ENCODE data around the gene MAZ. TPM values are rescaled to one million over a fixed set of nuclear protein-coding genes. Genes with fewer than 3 reads are reported as not detected.

MAZ gene
- total RNA-seq, 2 experiments from 2014 or later = 427 to 438 TPM

DNA sequence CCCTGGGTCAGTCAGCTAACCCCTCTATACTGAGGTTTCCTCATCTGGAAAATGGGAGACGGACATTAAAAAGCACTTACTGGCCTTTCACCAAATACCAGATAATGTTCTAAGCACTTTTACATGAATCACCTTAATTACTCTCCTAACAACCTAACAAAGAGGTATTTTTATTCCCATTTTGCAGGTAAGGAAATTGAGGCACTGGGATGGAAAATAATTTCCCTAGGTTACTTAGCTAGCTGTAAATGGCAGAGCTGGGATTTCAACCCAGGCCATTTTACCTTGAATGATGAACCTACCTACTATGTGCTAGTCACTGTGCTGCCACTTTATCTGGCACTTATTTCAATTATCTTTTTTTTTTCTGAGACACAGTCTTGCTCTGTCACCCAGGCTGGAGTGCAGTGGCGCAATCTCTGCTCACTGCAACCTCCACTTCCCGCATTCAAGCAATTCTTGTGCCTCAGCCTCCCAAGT is 12.1 kb upstream of the MAZ start:
- H3K4me3 Mint-ChIP-seq = no peak overlapping the region
- no peak for DNase-seq
- peaks cover 45% of the 10 kb centered on the region for H3K36me3 Mint-ChIP-seq
- no peak overlapping the region for H3K27ac Mint-ChIP-seq
- H3K4me1 Mint-ChIP-seq = peaks cover 27% of the 10 kb centered on the region
- no peaks in the 10 kb centered on the region for H3K9me3 Mint-ChIP-seq
- no peaks in the 10 kb centered on the region for H3K27me3 Mint-ChIP-seq

DNA sequence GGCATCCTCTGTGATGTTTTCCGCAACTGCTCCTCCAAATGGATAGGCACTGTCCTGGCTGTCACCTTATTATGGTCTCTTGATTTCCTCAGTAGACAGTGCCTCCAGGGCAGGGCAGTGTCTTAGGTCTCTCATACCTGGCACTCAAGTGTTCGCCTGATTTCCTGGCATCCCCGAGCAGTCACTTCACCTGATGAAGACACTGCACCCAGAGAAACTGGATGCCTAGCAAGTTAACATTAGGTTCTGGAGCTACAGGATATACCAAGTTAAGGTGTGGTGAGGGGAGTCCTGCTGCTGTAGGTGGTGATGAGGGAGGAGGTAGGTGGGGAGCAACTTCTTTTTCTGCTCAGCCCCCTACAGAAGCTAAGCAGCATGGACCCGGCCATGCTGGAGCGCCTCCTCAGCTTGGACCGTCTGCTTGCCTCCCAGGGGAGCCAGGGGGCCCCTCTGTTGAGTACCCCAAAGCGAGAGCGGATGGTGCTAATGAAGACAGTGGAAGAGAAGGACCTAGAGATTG is 3.9 kb upstream of the MAZ start:
- H3K4me1 Mint-ChIP-seq = peaks cover 17% of the 10 kb centered on the region
- peaks cover 6% of the 10 kb centered on the region for H3K27me3 Mint-ChIP-seq
- DNase-seq = no peak
- H3K27ac Mint-ChIP-seq = no peak overlapping the region
- peaks cover 31% of the 10 kb centered on the region for H3K36me3 Mint-ChIP-seq
- H3K9me3 Mint-ChIP-seq = no peaks in the 10 kb centered on the region
- H3K4me3 Mint-ChIP-seq = no peak overlapping the region

DNA sequence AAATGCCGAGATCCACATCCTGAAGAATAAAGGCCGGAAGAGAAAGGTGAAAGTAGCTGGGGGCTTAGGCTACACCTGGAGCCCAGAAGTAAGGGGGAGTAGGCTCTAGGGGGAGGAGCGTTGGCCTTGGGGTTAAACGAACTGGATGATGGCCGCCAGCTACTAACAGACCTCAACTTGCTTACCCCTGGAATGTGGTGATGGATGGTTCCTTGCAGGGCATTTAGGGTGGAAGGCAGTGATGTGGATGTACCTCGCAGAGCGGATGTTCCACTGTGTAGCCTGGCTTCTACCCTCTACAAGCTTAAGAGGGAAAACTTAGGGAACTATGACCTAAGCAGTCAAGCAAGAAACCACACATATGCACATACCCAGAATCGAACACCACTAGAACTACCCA is 2.3 kb upstream of the MAZ start:
- DNase-seq = no peak
- no peaks in the 10 kb centered on the region for H3K9me3 Mint-ChIP-seq
- H3K27ac Mint-ChIP-seq = peak overlapping the region; percentile 99
- H3K4me1 Mint-ChIP-seq = peaks cover 24% of the 10 kb centered on the region
- H3K27me3 Mint-ChIP-seq = peaks cover 13% of the 10 kb centered on the region
- peak overlapping the region; percentile 100 for H3K4me3 Mint-ChIP-seq
- H3K36me3 Mint-ChIP-seq = peaks cover 42% of the 10 kb centered on the region

DNA sequence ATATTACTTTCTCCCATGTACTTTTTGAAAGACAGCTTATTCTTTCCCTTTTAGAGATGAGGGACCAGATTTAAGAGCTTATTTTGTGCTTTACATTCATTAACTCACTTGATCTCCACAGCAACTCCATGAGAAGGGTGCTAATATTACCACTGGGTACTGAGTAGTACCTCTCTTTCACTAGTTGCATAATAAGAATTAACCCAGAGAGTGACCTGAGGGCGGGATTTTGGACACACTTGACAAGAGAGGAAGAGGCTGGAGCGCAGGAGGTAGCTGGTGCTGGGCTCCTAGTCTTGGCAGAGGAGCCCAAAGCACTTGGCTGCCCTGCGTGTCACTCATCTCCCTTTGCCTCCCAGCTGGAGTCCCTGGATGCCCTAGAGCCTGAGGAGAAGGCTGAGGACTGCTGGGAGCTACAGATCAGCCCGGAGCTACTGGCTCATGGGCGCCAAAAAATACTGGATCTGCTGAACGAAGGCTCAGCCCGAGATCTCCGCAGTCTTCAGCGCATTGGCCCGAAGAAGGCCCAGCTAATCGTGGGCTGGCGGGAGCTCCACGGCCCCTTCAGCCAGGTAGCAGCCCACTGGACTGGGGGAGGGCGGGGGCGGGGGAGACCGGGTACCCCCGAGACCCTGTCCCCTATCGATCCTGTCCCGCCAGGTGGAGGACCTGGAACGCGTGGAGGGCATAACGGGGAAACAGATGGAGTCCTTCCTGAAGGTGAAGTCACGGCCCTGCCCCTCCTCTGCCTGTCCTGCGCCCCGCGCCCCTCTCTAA is 1.7 kb upstream of the MAZ start:
- Mint-ChIP-seq H3K27me3 (peaks cover 13% of the 10 kb centered on the region), H3K36me3 (peaks cover 44% of the 10 kb centered on the region), H3K27ac (peak overlapping the region; percentile 99), H3K4me1 (peaks cover 24% of the 10 kb centered on the region), H3K9me3 (no peaks in the 10 kb centered on the region), H3K4me3 (peak overlapping the region; percentile 100)
- DNase-seq = no peak

DNA sequence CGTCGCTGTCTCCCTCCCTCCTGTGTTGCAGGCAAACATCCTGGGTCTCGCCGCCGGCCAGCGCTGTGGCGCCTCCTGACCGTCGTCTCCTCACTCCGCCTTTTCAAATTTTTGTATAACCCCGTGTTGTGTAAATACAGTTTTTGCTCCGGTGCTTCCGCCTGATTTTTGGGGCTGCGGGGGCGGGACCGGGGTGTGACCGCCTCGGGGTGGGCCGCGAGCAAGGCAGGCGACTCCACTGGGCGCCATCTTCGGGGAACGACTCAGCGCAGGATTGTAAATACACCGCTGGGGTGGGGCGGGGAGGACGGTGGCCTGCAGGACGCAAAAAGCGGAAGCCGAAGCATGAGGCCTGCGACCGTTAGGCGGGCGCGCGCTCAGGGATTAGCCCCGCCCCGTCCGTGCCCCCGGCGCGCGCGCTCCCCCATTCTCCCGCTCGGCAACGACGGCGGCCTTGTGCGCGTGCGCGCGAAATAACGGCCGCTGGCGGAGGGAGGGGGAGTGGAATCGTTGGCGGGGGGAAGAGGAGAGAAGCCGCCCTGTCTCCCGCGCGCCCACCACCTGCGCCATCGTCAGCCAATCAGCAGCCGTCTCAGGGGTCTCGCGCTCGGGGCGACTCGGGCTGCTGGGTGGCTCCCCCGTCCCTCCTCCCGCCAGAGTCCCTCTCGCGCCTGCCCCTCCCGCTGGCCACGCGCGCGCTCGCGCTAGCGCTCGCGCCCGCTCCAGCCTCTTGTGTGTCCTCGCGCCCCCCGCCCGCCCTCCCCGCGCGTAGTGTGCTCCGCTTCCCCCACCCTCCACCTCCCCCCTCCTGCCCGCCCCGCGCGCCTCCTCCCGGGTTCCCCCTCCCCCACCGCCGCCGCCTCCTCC is 864 bp upstream of the MAZ start:
- peaks cover 13% of the 10 kb centered on the region for H3K27me3 Mint-ChIP-seq
- H3K36me3 Mint-ChIP-seq = peaks cover 52% of the 10 kb centered on the region
- H3K27ac Mint-ChIP-seq = peak overlapping the region; percentile 99
- peak; percentile 98 for DNase-seq
- no peaks in the 10 kb centered on the region for H3K9me3 Mint-ChIP-seq
- H3K4me1 Mint-ChIP-seq = peaks cover 31% of the 10 kb centered on the region
- H3K4me3 Mint-ChIP-seq = peak overlapping the region; percentile 100

DNA sequence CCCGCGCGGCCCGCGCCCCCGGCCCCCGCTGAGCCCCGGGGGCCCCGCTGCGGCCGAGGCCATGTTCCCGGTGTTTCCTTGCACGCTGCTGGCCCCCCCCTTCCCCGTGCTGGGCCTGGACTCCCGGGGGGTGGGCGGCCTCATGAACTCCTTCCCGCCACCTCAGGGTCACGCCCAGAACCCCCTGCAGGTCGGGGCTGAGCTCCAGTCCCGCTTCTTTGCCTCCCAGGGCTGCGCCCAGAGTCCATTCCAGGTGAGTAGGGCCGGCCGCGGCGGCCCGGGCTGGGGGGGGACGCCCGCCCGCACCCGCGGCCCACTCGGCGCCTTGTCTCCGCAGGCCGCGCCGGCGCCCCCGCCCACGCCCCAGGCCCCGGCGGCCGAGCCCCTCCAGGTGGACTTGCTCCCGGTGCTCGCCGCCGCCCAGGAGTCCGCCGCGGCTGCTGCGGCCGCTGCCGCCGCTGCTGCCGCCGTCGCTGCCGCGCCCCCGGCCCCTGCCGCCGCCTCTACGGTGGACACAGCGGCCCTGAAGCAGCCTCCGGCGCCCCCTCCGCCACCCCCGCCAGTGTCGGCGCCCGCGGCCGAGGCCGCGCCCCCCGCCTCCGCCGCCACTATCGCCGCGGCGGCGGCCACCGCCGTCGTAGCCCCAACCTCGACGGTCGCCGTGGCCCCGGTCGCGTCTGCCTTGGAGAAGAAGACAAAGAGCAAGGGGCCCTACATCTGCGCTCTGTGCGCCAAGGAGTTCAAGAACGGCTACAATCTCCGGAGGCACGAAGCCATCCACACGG is 504 bp downstream of the MAZ start:
- peaks cover 44% of the 10 kb centered on the region for H3K4me1 Mint-ChIP-seq
- H3K36me3 Mint-ChIP-seq = peaks cover 55% of the 10 kb centered on the region

DNA sequence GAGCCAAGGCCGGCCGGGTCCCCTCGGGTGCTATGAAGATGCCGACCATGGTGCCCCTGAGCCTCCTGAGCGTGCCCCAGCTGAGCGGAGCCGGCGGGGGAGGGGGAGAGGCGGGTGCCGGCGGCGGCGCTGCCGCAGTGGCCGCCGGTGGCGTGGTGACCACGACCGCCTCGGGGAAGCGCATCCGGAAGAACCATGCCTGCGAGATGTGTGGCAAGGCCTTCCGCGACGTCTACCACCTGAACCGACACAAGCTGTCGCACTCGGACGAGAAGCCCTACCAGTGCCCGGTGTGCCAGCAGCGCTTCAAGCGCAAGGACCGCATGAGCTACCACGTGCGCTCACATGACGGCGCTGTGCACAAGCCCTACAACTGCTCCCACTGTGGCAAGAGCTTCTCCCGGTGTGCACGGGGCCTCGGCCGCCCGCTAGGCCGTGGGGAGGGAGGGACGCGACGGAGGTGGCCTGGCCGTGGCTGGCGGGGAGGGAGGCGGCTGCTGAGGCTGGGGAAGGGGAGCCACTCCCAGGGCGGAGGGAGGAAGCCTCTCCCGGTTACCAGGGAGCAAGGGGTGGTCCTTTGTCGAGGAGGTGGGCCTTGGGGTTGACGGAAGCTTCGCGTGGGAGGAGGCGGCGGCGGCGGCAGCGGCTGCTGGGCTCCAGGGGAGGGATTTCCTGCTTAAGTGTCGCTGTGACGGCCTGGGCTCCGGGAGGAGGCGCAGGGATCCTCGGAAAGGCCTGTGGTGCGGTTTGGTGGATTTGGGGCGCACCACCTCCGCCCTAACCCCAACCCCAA is 1.3 kb downstream of the MAZ start:
- Mint-ChIP-seq H3K36me3 (peaks cover 55% of the 10 kb centered on the region), H3K27me3 (peaks cover 13% of the 10 kb centered on the region), H3K4me1 (peaks cover 46% of the 10 kb centered on the region), H3K4me3 (peak overlapping the region; percentile 99), H3K9me3 (no peaks in the 10 kb centered on the region), H3K27ac (peak overlapping the region; percentile 99)
- peak; percentile 92 for DNase-seq

More for the DNA sequence above, 504 bp downstream of the MAZ start:
- peak; percentile 79 for DNase-seq
- H3K4me3 Mint-ChIP-seq = peak overlapping the region; percentile 99
- H3K9me3 Mint-ChIP-seq = no peaks in the 10 kb centered on the region
- H3K27me3 Mint-ChIP-seq = peaks cover 13% of the 10 kb centered on the region
- H3K27ac Mint-ChIP-seq = peak overlapping the region; percentile 99

DNA sequence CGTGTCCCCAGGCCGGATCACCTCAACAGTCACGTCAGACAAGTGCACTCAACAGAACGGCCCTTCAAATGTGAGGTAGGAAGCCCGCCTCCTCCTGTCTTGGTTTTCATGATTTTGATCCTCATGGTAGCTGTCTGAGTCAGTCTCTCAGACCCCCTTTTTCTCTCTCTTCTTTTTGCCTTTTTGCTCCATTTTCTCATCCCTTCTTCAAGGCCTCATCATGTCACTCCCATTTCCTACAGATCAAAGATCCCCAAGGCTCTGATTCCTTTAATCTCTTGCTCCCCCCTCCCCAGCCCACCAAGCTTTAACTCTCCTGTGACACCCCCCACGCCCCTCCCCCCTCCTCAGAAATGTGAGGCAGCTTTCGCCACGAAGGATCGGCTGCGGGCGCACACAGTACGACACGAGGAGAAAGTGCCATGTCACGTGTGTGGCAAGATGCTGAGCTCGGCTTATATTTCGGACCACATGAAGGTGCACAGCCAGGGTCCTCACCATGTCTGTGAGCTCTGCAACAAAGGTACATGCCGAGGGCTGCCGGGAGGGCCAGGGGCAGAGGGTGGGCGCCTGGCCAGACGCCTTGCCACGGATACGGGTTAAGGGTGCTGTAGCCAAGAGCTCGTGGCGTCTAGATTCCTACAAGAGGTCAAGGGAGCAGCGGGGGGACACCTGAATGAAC is 2.0 kb downstream of the MAZ start:
- Mint-ChIP-seq H3K27me3 (peaks cover 16% of the 10 kb centered on the region), H3K27ac (peak overlapping the region; percentile 99), H3K4me1 (peaks cover 47% of the 10 kb centered on the region), H3K36me3 (peaks cover 50% of the 10 kb centered on the region), H3K4me3 (peak overlapping the region; percentile 99), H3K9me3 (no peaks in the 10 kb centered on the region)
- no peak for DNase-seq

DNA sequence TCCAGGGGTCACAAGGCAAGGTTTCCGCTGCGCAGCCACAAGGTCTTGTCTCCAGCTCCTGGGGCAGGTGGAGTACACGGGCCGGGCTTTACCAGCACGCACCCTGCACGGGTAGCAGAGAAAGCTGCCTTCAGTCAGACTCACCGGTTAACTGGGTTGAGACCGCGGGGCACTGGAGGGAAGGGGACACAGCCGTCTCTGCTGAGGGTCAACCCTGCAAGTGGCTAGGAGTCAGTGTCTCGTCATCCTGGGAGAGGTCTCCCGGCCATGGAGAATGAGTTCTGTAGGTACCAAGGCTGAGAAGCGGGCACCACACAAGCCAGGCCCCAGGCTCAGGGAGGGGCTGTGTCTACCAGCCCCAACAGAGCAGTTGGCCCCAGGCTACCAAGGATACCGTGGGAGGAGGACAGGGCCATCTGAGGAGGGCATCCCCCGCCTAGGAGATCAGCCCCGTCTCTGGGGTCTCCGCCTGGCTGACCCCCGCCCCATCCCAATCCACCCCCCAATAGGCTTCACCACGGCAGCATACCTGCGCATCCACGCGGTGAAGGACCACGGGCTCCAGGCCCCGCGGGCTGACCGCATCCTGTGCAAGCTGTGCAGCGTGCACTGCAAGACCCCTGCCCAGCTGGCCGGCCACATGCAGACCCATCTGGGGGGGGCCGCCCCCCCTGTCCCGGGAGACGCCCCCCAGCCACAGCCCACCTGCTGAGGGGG is 2.9 kb downstream of the MAZ start:
- no peaks in the 10 kb centered on the region for H3K9me3 Mint-ChIP-seq
- H3K27ac Mint-ChIP-seq = peak overlapping the region; percentile 99
- peaks cover 44% of the 10 kb centered on the region for H3K4me1 Mint-ChIP-seq
- H3K27me3 Mint-ChIP-seq = peaks cover 16% of the 10 kb centered on the region
- no peak for DNase-seq
- H3K4me3 Mint-ChIP-seq = peak overlapping the region; percentile 99
- peaks cover 41% of the 10 kb centered on the region for H3K36me3 Mint-ChIP-seq

DNA sequence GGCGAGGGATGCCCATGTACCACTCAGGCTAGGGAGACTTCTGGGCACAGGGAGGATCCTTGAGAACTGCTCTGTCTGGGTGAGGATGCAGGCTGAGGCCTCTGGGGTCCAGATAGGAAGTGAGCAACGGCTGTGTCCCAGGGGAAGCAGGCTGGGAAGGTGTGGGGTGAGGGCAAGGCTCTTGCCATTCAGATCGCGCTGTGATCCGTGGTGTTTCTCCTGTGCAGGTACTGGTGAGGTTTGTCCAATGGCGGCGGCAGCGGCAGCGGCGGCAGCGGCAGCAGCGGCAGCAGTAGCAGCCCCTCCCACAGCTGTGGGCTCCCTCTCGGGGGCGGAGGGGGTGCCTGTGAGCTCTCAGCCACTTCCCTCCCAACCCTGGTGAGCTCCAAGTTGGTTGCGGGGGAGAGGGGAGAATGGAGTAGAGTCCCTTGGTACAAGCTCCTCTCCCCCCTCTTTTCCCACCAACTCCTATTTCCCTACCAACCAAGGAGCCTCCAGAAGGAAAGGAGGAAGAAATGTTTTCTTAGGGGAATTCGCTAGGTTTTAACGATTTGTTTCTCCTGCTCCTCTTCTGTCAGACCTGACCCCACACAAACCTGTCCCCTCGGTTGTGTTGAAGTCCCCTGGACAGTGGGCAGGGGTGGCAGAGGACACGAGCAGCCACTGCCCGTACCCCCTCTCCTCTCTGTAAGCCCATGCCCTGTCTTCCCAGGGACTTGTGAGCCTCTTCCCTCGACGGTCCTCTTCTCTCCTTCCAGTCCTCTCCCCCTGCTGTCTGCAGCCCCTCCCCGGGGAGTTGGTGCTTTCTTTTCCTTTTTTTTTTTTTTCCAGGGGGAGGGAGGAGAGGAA is 3.7 kb downstream of the MAZ start:
- H3K4me3 Mint-ChIP-seq = peak overlapping the region; percentile 94
- no peaks in the 10 kb centered on the region for H3K9me3 Mint-ChIP-seq
- peaks cover 36% of the 10 kb centered on the region for H3K36me3 Mint-ChIP-seq
- H3K4me1 Mint-ChIP-seq = peaks cover 45% of the 10 kb centered on the region
- peaks cover 16% of the 10 kb centered on the region for H3K27me3 Mint-ChIP-seq
- DNase-seq = peak; percentile 72
- H3K27ac Mint-ChIP-seq = peak overlapping the region; percentile 86

DNA sequence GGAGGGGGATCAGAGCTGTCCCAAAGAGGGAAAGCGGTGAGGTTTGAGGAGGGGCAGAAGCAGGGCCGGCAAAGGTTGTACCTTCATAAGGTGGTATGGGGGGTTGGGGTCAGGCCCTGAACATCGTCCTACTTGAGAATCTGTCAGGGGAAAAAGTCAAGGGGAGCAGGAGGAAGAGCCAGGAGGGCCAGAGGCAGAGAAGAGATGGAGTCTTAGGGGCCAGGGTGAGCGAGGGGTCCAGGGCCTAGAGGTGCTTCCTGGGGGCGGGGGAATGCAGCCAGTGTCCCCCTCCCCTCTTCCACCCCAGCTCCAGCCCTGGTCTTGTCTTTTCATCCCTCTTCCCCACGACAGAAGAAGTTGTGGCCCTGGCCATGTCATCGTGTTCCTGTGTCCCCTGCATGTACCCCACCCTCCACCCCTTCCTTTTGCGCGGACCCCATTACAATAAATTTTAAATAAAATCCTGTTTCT is 4.4 kb downstream of the MAZ start:
- DNase-seq = no peak
- Mint-ChIP-seq H3K4me1 (peaks cover 48% of the 10 kb centered on the region), H3K27ac (peak overlapping the region; percentile 85)

DNA sequence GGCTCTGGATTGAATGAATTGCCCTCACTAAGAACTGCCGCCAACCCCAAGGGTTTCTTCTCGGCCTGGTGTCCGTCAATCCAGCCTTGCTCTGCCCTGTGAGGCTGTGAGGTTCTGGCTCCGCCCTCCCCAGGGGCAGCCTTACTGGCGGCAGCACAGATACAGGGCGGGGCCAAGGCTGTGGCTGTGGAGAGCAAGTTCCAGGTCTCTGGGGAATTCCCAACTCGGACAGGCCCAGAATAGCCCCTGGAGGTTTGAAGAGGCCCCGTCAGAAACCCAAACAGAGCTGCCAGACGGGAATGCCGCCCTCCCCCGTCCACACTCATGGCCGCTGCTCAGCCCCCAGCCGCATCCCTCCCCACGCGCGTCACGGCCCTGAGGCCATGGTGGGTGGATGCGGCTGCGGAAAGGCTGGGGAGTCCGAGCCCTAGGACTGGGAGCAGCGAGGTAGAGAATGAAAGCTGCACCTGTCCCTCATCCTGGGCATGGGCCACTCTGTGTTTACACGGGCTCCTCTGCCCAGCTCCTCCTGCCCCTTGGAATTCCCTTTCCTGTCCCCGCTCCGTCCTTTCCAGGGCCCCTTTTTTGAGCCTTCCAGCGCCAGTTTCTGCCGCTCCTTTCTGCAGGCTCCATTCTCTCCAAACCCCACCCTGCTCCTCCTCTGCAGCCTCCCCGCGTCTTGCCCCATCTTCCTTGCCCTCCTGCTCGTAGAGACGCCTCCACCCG is 5.0 kb downstream of the MAZ start:
- peaks cover 48% of the 10 kb centered on the region for H3K4me1 Mint-ChIP-seq
- peak overlapping the region; percentile 85 for H3K27ac Mint-ChIP-seq
- H3K36me3 Mint-ChIP-seq = peaks cover 33% of the 10 kb centered on the region
- DNase-seq = peak; percentile 88
- no peaks in the 10 kb centered on the region for H3K9me3 Mint-ChIP-seq
- H3K4me3 Mint-ChIP-seq = peak overlapping the region; percentile 94
- peaks cover 15% of the 10 kb centered on the region for H3K27me3 Mint-ChIP-seq

More for the DNA sequence above, 4.4 kb downstream of the MAZ start:
- Mint-ChIP-seq H3K36me3 (peaks cover 33% of the 10 kb centered on the region), H3K27me3 (peaks cover 11% of the 10 kb centered on the region), H3K4me3 (peak overlapping the region; percentile 94), H3K9me3 (no peaks in the 10 kb centered on the region)
